HT-29 (cell line): ENCODE measurements around the gene CARNS1. TPM values are rescaled to one million over a fixed set of nuclear protein-coding genes. Genes with fewer than 3 reads are reported as not detected.

Experiments used
- DNase-seq: peaks from one replicate; pipeline ENCODE4 v3.0.0-alpha.2; 2015; ENCODE audit warnings: low spot score
- total RNA-seq: library from RNA; depleted of rRNA; stranded (reverse); fragments of >200 nt; shearing (Covaris generic); gene quantifications from 2 replicates; pipeline ENCODE4 v1.2.3, GENCODE V29; 2014

The CARNS1 gene
- total RNA-seq, 1 experiment from 2014 or later = 0.76 TPM

GRCh38 chr11:67376063-67376820 is 39.2 kb upstream of the CARNS1 start:
- DNase-seq = no peak

GRCh38 chr11:67376873-67377808 is 38.3 kb upstream of the CARNS1 start:
- peak; percentile 84 for DNase-seq

- DNase-seq = no peak
These were observed 36.9 kb upstream of the CARNS1 start for GRCh38 chr11:67378544-67378943.

GRCh38 chr11:67379061-67380058 is 36.1 kb upstream of the CARNS1 start:
- DNase-seq = peak; percentile 79

GRCh38 chr11:67381244-67381972 is 34.1 kb upstream of the CARNS1 start:
- no peak for DNase-seq

- peak; percentile 97 for DNase-seq
These were observed 33.0 kb upstream of the CARNS1 start for GRCh38 chr11:67382276-67383136.

GRCh38 chr11:67384851-67385366 is 30.6 kb upstream of the CARNS1 start:
- DNase-seq = no peak

- no peak for DNase-seq
These were observed 28.4 kb upstream of the CARNS1 start for GRCh38 chr11:67387069-67387468.

- no peak for DNase-seq
These were observed 28.0 kb upstream of the CARNS1 start for GRCh38 chr11:67387518-67387917.

- DNase-seq = peak; percentile 82
These were observed 26.0 kb upstream of the CARNS1 start for GRCh38 chr11:67389477-67389876.

GRCh38 chr11:67390947-67391303 is 24.6 kb upstream of the CARNS1 start:
- no peak for DNase-seq

- DNase-seq = peak; percentile 94
These were observed 23.9 kb upstream of the CARNS1 start, which contains the start of gene RAD9A for GRCh38 chr11:67391304-67392182. RAD9A (plus strand) TSS chr11:67391986; CDS start chr11:67392045, 59 bp downstream.

- no peak for DNase-seq
These were observed 23.2 kb upstream of the CARNS1 start for GRCh38 chr11:67392183-67392715.

- DNase-seq = no peak
These were observed 22.0 kb upstream of the CARNS1 start for GRCh38 chr11:67393437-67393836.

GRCh38 chr11:67393990-67394389 is 21.5 kb upstream of the CARNS1 start:
- DNase-seq = no peak

GRCh38 chr11:67395555-67396258 is 19.8 kb upstream of the CARNS1 start:
- no peak for DNase-seq

- DNase-seq = no peak
These were observed 19.3 kb upstream of the CARNS1 start for GRCh38 chr11:67396259-67396581.
